Measurements from ENCODE around the gene NUP88.

Gene NUP88

DNA sequence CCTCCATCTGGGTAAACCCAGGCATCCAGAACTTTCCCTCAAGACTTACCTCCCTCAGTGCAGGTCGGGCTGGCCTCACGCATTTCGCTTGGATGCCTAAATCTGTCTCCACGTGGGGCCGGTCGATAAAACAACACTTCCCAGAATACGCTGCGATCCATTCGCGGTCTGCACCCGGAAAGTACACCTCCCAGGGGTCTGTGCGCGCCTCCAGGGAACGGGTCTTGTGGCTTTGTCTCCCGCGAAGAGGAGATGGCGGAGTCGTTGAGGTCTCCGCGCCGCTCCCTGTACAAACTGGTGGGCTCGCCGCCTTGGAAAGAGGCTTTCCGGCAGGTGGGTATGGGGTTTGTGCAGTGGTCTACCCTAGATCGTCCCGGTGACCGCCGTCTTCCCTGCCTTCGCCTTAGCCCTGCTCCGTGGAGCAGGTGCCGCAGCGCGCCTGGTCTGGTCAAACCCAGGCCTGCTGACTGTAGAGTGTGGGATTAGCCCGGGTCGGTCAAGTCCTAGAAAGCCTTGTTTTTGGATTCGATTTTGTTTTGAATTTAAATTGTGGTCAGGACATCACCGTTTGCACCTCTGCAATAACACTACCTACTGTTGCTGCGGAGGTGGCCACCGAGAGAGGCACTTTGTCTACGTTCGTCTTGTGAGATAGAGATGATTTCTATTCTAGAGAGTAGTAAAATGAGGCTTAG is 644 bp upstream of the NUP88 start, which contains the start of gene RPAIN:
TSS of gene RPAIN (plus strand) at position 224 of the 695 bp plus-strand sequence. CDS start at position 253, 29 bp downstream.
- DNase-seq (ENCODE audit: low read depth): no peak
- TF ChIP-seq, protein P1, sequence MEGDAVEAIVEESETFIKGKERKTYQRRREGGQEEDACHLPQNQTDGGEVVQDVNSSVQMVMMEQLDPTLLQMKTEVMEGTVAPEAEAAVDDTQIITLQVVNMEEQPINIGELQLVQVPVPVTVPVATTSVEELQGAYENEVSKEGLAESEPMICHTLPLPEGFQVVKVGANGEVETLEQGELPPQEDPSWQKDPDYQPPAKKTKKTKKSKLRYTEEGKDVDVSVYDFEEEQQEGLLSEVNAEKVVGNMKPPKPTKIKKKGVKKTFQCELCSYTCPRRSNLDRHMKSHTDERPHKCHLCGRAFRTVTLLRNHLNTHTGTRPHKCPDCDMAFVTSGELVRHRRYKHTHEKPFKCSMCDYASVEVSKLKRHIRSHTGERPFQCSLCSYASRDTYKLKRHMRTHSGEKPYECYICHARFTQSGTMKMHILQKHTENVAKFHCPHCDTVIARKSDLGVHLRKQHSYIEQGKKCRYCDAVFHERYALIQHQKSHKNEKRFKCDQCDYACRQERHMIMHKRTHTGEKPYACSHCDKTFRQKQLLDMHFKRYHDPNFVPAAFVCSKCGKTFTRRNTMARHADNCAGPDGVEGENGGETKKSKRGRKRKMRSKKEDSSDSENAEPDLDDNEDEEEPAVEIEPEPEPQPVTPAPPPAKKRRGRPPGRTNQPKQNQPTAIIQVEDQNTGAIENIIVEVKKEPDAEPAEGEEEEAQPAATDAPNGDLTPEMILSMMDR (IDR thresholded peaks at IDR 0.05; ENCODE audit: control insufficient read depth, extremely low read depth, insufficient read depth): no peak
- peak within 1 kb of the TSS; percentile 93 for H3K4me3 ChIP-seq (ENCODE audit: low read depth, low read length)

DNA sequence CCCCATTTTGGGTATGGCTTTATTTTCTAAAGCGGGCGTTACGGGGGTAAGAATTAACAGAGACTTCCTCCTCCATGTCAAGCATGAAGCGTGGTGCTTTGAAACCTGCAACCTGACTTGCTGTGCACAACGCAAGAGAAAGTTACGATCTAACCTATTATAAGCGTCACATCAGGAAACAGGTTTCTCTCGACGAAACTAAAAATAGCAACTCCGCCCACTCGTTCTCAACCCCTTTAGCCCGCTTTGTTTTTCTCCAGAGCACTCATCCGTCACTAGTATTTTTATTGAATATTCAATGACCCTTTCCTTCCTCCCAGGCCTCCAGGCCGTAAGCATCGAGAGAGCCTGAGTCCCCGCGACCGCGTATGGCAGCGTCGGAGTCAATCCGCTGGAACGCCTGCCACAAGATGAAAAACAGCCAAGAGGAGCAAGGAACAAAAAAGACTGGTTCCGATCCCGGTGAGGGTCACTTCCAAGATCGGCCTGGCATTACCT is 555 bp downstream of the NUP88 start:
- DNase-seq (ENCODE audit: low read depth): peak; percentile 50
- peak overlapping the region; percentile 93 for H3K4me3 ChIP-seq (ENCODE audit: low read depth, low read length)
- TF ChIP-seq, protein P1 (IDR thresholded peaks at IDR 0.05; ENCODE audit: control insufficient read depth, extremely low read depth, insufficient read depth): no peak

DNA sequence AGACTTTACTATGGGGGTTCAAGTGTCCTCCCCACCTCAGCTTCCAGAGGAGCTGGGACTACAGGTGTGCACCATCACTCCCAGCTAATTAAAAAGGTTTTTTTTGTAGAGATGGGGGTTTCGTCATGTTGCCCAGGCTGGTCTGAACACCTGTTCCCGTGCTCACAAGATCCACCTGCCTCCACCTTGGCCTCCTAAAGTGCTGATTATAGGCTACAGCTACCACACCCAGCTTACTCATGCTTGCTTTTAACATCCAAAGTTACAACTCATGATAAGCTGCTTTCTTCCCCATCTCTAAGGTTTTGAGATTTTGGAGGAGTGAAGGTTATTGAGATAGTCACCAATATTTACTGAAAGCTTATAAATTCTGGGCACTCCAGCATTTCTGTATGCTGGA is 2.6 kb downstream of the NUP88 start:
- DNase-seq (ENCODE audit: low read depth): no peak
- TF ChIP-seq, protein P1 (IDR thresholded peaks at IDR 0.05; ENCODE audit: control insufficient read depth, extremely low read depth, insufficient read depth): no peak
- H3K4me3 ChIP-seq (ENCODE audit: low read depth, low read length): no peak overlapping the region

DNA sequence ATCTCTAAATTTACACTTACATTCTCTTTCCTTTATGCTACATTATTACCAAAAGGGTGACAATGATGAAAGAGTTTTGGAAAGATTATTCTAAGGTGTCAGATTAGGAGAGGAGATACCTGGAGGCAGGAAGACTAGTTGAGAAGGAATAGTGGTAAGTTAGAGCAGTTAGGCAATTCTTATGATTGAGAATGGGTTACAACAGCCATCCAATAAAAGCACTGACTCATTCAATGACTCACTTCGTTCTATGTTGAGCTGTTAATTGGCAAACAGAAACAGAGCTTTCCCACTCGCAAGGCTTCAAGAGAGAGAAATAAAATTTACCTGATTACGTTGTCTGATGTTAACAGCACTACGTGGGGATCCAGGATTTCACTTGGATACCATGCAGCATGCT is 5.8 kb downstream of the NUP88 start:
- H3K4me3 ChIP-seq (ENCODE audit: low read depth, low read length): no peak overlapping the region
- DNase-seq (ENCODE audit: low read depth): no peak
- TF ChIP-seq, protein P1 (IDR thresholded peaks at IDR 0.05; ENCODE audit: control insufficient read depth, extremely low read depth, insufficient read depth): no peak

DNA sequence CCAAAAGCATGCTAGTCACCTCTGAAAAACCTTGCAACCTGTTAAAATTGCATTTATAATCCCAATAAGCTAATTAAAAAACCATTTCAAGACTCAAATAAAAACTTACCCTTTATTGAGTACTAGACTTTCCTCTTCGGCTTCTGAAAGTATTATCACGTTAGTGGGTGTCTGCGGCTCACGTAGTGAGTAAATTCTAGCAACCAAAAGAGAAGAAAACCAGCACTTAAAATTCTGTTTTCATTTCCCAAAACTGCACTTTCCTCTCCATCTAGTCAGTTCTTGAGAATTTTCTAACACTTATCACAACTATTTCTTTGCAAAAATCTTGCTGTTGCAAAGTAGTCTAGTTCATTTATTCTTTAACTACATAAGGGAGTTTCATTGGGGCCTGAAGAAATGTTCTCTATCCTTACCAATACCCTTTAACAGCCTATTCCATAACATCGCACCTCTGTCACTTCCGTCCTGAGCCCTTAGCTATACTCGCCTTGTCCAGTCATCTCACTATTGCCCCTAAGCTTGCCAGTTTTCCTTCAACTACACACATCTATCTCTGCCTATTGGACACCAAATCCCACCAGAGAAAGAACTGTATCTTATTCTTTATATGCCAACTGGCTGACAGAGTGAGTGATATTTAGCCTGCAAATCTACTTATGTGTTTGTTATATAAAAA is 8.7 kb downstream of the NUP88 start:
- no peak for DNase-seq (ENCODE audit: low read depth)
- TF ChIP-seq, protein P1 (IDR thresholded peaks at IDR 0.05; ENCODE audit: control insufficient read depth, extremely low read depth, insufficient read depth): no peak
- no peak overlapping the region for H3K4me3 ChIP-seq (ENCODE audit: low read depth, low read length)

DNA sequence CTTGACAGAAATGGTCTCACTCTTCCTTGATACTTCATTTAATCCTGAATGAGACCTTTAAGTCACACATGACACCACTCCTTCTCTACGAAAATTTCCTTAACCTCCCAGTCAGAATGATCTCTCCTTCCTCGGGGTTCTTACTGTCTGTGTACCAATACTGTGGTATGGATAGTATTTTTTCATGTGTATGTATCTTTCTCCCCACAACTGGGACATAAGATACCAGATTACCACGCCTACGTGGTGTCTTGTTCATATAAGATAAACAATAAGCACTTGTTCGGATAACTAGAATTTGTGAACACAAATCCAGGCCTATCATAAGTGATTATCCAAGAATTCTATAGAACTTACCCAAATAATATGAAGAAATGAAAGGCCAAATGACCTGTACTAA is 11.3 kb downstream of the NUP88 start:
- H3K4me3 ChIP-seq (ENCODE audit: low read depth, low read length): no peak overlapping the region
- DNase-seq (ENCODE audit: low read depth): no peak
- TF ChIP-seq, protein P1 (IDR thresholded peaks at IDR 0.05; ENCODE audit: control insufficient read depth, extremely low read depth, insufficient read depth): no peak

Data from LNCaP clone FGC (cell line).